ENCODE measurements around the gene GRHL1. TPM values are rescaled to one million over a fixed set of nuclear protein-coding genes. Genes with fewer than 3 reads are reported as not detected.

GRHL1 gene
- total and polyA plus RNA-seq, 2 donors (not counting 1 experiment from before 2014, with no cell fraction given) = 0.25 to 0.76 TPM

- H3K9ac ChIP-seq (ENCODE audit: low read length) = no peak overlapping the region
- Mint-ChIP-seq H3K4me1 (peaks cover 60% of the 10 kb centered on the region), H3K27ac (no peak overlapping the region), H3K4me3 (no peak overlapping the region), H3K9me3 (ENCODE audit: insufficient read depth) (no peaks in the 10 kb centered on the region), H3K27me3 (no peaks in the 10 kb centered on the region)
- H3K9me3 ChIP-seq (ENCODE audit: control extremely low read depth in 1 of 3, control insufficient read depth in 2 of 3, insufficient read depth in 1 of 3, low read length in 2 of 3) = no peaks in the 10 kb centered on the region
- TF ChIP-seq CTCF (IDR thresholded peaks at IDR 0.05) = no peak
- no peak for TF ChIP-seq EZH2 (IDR thresholded peaks at IDR 0.05; ENCODE audit: borderline replicate concordance, insufficient read depth, low read depth, low read length, poor library complexity, severe bottlenecking)
- peaks cover 9% of the 10 kb centered on the region for H3K79me2 ChIP-seq (ENCODE audit: control insufficient read depth, insufficient read depth, low read length)
- ChIA-PET CTCF (interaction anchor here (1.1 to 6.9 kb wide), 3 partner anchors 47 to 219 kb away, joined by 3 to 59 read pairs (median 3); no protein-coding TSS in a partner anchor), POLR2A (interaction anchor here (0.6 to 0.8 kb wide), 2 partner anchors 11 to 13 kb away, joined by 3 read pairs; no protein-coding TSS in a partner anchor)
- H3K4me2 ChIP-seq (replicated peaks; ENCODE audit: low read depth, low read length, poor library complexity, severe bottlenecking) = peak overlapping the region; percentile 83
- 93% methylated on average over 13 of the region's 20 CpGs for WGBS (ENCODE audit: insufficient coverage)
- intact Hi-C loops (cut with micrococcal nuclease) = no loop called here
- no peaks in the 10 kb centered on the region for H3K27me3 ChIP-seq (replicated peaks in 1 of 4; ENCODE audit: control extremely low read depth in 1 of 4, control insufficient read depth in 3 of 4, insufficient read depth in 4 of 4, low read length in 3 of 4)
- no peaks in the 10 kb centered on the region for H3K36me3 ChIP-seq (replicated peaks in 1 of 2; ENCODE audit: control extremely low read depth in 1 of 2, control insufficient read depth in 1 of 2, extremely low read depth in 1 of 2, insufficient read depth in 2 of 2, low read length in 1 of 2)
- H3K4me3 ChIP-seq (ENCODE audit: control extremely low read depth in 1 of 5, extremely low read depth in 1 of 5, insufficient read depth in 1 of 5, low read depth in 2 of 5, low read length in 4 of 5) = peak overlapping the region in 1 of 5 experiments; percentile 76
- no peak overlapping the region for H2AFZ ChIP-seq (ENCODE audit: insufficient read depth, low read depth, low read length, poor library complexity, severe bottlenecking)
- no peak for ATAC-seq (ENCODE audit: low read depth)
- H3K4me1 ChIP-seq (ENCODE audit: control insufficient read depth in 2 of 2, insufficient read depth in 2 of 2, low read length in 2 of 2) = peaks cover 60 to 82% of the 10 kb centered on the region in 2 donors
- no peaks in the 10 kb centered on the region for H4K20me1 ChIP-seq (ENCODE audit: control insufficient read depth, insufficient read depth, low read length, poor library complexity, severe bottlenecking)
- no peak for DNase-seq
- H3K27ac ChIP-seq (ENCODE audit: low read length in 2 of 2) = no peak overlapping the region
These were observed 80.6 kb downstream of the GRHL1 start for GRCh38 chr2:10031886-10032745.

- H3K9me3 Mint-ChIP-seq (ENCODE audit: insufficient read depth) = no peaks in the 10 kb centered on the region
- H3K27ac Mint-ChIP-seq = no peak overlapping the region
- H3K9me3 ChIP-seq (ENCODE audit: control extremely low read depth in 1 of 3, control insufficient read depth in 2 of 3, insufficient read depth in 1 of 3, low read length in 2 of 3) = no peaks in the 10 kb centered on the region
- DNase-seq (no peak), ATAC-seq (ENCODE audit: low read depth) (no peak)
- H3K27ac ChIP-seq (ENCODE audit: low read length in 2 of 2) = no peak overlapping the region
- no peak overlapping the region for H2AFZ ChIP-seq (ENCODE audit: insufficient read depth, low read depth, low read length, poor library complexity, severe bottlenecking)
- no peaks in the 10 kb centered on the region for H3K27me3 Mint-ChIP-seq
- no peaks in the 10 kb centered on the region for H3K36me3 ChIP-seq (replicated peaks in 1 of 2; ENCODE audit: control extremely low read depth in 1 of 2, control insufficient read depth in 1 of 2, extremely low read depth in 1 of 2, insufficient read depth in 2 of 2, low read length in 1 of 2)
- no peak overlapping the region for H3K4me3 ChIP-seq (ENCODE audit: control extremely low read depth in 1 of 5, extremely low read depth in 1 of 5, insufficient read depth in 1 of 5, low read depth in 2 of 5, low read length in 4 of 5)
- H4K20me1 ChIP-seq (ENCODE audit: control insufficient read depth, insufficient read depth, low read length, poor library complexity, severe bottlenecking) = no peaks in the 10 kb centered on the region
- ChIA-PET POLR2A (no interaction called here), CTCF (interaction anchor here (1.4 kb wide), 1 partner anchor 48 kb away, joined by 4 read pairs; no protein-coding TSS in a partner anchor)
- no peak for TF ChIP-seq CTCF (IDR thresholded peaks at IDR 0.05)
- TF ChIP-seq EZH2 (IDR thresholded peaks at IDR 0.05; ENCODE audit: borderline replicate concordance, insufficient read depth, low read depth, low read length, poor library complexity, severe bottlenecking) = no peak
- H3K4me3 Mint-ChIP-seq = no peak overlapping the region
- no peak overlapping the region for H3K4me2 ChIP-seq (replicated peaks; ENCODE audit: low read depth, low read length, poor library complexity, severe bottlenecking)
- 93% methylated on average over 4 of the region's 7 CpGs for WGBS (ENCODE audit: insufficient coverage)
- H3K9ac ChIP-seq (ENCODE audit: low read length) = no peak overlapping the region
- peaks cover 60 to 81% of the 10 kb centered on the region in 2 donors for H3K4me1 ChIP-seq (ENCODE audit: control insufficient read depth in 2 of 2, insufficient read depth in 2 of 2, low read length in 2 of 2)
- H3K79me2 ChIP-seq (ENCODE audit: control insufficient read depth, insufficient read depth, low read length) = peaks cover 9% of the 10 kb centered on the region
- H3K4me1 Mint-ChIP-seq = peaks cover 58% of the 10 kb centered on the region
- intact Hi-C loops (cut with micrococcal nuclease) = no loop called here
- H3K27me3 ChIP-seq (replicated peaks in 1 of 4; ENCODE audit: control extremely low read depth in 1 of 4, control insufficient read depth in 3 of 4, insufficient read depth in 4 of 4, low read length in 3 of 4) = no peaks in the 10 kb centered on the region
These were observed 81.2 kb downstream of the GRHL1 start for GRCh38 chr2:10032746-10033105.
